ENCODE data around the gene CBR3. TPM values are rescaled to one million over a fixed set of nuclear protein-coding genes. Genes with fewer than 3 reads are reported as not detected.

Gene CBR3
- total and polyA plus RNA-seq, 9 of the 15 experiments (the other 6 are each of a cell fraction or from before 2014, with no cell fraction given) = not detected

DNA sequence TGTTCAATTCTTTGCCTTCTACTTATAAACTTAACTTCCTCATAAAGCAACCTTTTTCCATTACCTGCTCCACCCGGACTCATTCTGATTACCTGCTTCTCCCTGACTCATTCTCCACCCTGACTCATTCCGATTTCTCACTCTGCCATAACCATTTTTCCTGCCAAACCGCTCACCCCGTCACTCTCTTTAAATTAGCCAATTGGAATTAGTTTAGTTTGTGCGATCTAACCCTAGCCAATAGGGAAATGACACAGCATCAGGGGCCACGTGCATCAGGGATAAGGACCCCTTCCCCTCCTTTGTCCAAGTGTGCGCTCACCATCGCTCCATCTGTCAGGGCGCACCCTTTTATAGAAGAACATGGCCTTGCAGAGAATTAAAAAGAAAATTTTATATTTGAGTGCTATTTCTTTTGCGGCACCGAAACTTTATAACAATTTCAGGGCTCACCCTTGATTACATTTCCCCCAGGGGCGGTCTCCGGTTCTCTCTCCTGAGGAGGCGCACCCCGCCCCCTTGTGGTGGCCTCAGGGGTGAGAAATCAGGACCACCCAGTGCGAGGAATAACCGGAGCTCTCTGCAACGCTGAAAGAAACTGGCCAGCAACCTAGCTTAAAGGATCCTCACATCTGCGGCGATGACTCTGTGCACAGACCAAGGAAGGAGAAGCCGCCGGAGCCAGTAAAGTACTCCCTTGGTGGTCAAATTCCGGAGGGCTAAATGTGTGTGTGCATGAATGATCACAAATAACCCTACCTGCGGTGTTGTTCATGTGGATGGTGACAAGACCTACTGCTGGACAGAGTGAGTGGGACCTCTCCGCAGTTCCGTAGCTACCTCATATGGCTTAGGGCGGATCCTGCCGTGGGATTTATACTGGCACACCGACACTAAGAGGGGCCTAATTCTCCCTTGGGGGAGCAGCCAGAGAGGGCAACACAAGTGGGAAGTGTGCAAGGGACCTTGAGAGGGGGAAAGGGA lies 30.3 kb upstream of the CBR3 start (continued):
- TF ChIP-seq, protein P1, sequence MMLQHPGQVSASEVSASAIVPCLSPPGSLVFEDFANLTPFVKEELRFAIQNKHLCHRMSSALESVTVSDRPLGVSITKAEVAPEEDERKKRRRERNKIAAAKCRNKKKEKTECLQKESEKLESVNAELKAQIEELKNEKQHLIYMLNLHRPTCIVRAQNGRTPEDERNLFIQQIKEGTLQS (IDR thresholded peaks at IDR 0.05) = 0 out of 2 replicates have a peak, but pooled peaks have one; percentile 13
- TF ChIP-seq, protein P1 (CRISPR knock-in tag; conservative IDR thresholded peaks at IDR 0.05) = no peak
- TF ChIP-seq ZBTB7A (IDR thresholded peaks at IDR 0.05; ENCODE audit: borderline replicate concordance, control insufficient read depth, low read depth, low read length) = peak; percentile 82; the same call in 1 of the 2 replicates

DNA sequence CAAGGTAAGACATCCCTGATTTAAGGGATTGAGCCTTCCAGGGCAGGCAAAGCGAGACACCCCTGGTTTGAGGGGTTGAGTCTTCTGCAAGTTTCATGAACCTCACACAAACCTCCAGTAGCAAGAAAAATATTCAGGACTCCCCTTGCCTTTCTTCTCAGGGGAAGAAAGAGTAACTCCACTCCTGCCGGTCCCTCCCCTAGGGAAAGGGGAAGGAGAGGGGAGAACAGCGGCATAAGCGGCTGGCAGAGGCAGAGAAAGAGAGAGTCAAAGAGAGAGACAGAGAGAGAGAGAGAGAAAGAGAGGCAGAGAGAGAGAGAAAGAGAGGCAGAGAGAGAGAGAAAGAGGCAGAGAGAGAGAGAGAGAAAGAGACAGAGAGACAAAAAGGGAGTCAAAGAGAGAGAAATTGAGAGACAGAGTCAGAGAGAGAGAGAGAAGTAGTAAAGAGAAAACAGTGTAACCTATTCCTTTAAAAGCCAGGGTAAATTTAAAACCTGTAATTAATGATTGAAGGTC lies 29.5 kb upstream of the CBR3 start:
- Histone ChIP-seq H3K9me3 (replicated peaks; ENCODE audit: control insufficient read depth, insufficient read depth, low read depth, low read length) (peaks cover 2% of the 10 kb centered on the region; the same call in 1 of the 2 replicates), H3K4me2 (ENCODE audit: insufficient read depth, low read length) (no peak overlapping the region), H3K79me2 (ENCODE audit: control insufficient read depth, insufficient read depth, low read length) (no peaks in the 10 kb centered on the region), H3K27me3 (ENCODE audit: control insufficient read depth in 2 of 2, insufficient read depth in 2 of 2, low read length in 2 of 2) (peaks cover 1 to 6% of the 10 kb centered on the region in 2 experiments; a peak in 2 of 5 replicates), H3K4me3 (no peak overlapping the region), H3K4me1 (replicated peaks in 1 of 2; ENCODE audit: control insufficient read depth in 2 of 2, insufficient read depth in 2 of 2, low read length in 2 of 2) (no peaks in the 10 kb centered on the region), H3K9ac (ENCODE audit: insufficient read depth in 1 of 2, low read depth in 2 of 2, low read length in 2 of 2) (no peak overlapping the region), H3K9me1 (ENCODE audit: control insufficient read depth, insufficient read depth, low read length) (no peaks in the 10 kb centered on the region), H4K20me1 (replicated peaks; ENCODE audit: control insufficient read depth, insufficient read depth, low read length) (no peaks in the 10 kb centered on the region), H3K27ac (ENCODE audit: extremely low read depth, low read depth, low read length) (no peak overlapping the region), H3K36me3 (ENCODE audit: control insufficient read depth, insufficient read depth, low read length) (no peaks in the 10 kb centered on the region), H2AFZ (ENCODE audit: low read depth, low read length) (no peak overlapping the region)
- DNase-seq (ENCODE audit: extremely low read depth in 1 of 4, low spot score in 3 of 4) (no peak), FAIRE-seq (peak; percentile 6), ATAC-seq (no peak)
- POLR2A ChIA-PET = no interaction called here
- intact Hi-C loops (cut with micrococcal nuclease) (no loop called here), in situ Hi-C loops (cut with MboI) (loop anchor here (5.0 kb wide), 1 partner anchor 78 kb away; no protein-coding TSS in a partner anchor)
- no TSS peak for BruUV-seq (replicated peaks)
- 38% methylated on average over 1 of the region's 4 CpGs for WGBS (ENCODE audit: insufficient coverage, low coverage, missing lambda C conversion rate)
- CTCF ChIA-PET (ENCODE audit: low intra/inter-chr PET ratio) = no interaction called here
- TF ChIP-seq NR2C2 (CRISPR knock-in tag; IDR thresholded peaks at IDR 0.05) (no peak), NR2C2 (tag; IDR thresholded peaks at IDR 0.05) (no peak), EGR1 (conservative IDR thresholded peaks at IDR 0.05) (no peak), TOE1 (IDR thresholded peaks at IDR 0.05; ENCODE audit: borderline replicate concordance) (no peak), TOE1 (CRISPR knock-in tag; IDR thresholded peaks at IDR 0.05; ENCODE audit: borderline replicate concordance, low read depth) (no peak), RBM14 (IDR thresholded peaks at IDR 0.05; ENCODE audit: borderline replicate concordance, insufficient read depth, low read depth, low read length) (no peak)
- TF ChIP-seq, protein P2, sequence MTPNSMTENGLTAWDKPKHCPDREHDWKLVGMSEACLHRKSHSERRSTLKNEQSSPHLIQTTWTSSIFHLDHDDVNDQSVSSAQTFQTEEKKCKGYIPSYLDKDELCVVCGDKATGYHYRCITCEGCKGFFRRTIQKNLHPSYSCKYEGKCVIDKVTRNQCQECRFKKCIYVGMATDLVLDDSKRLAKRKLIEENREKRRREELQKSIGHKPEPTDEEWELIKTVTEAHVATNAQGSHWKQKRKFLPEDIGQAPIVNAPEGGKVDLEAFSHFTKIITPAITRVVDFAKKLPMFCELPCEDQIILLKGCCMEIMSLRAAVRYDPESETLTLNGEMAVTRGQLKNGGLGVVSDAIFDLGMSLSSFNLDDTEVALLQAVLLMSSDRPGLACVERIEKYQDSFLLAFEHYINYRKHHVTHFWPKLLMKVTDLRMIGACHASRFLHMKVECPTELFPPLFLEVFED (CRISPR knock-in tag; conservative IDR thresholded peaks at IDR 0.05) = peak; percentile 49; the same call in 1 of the 2 replicates

Data from K562 (cell line).